ENCODE measurements around the gene GPC6.

The GPC6 gene

DNA sequence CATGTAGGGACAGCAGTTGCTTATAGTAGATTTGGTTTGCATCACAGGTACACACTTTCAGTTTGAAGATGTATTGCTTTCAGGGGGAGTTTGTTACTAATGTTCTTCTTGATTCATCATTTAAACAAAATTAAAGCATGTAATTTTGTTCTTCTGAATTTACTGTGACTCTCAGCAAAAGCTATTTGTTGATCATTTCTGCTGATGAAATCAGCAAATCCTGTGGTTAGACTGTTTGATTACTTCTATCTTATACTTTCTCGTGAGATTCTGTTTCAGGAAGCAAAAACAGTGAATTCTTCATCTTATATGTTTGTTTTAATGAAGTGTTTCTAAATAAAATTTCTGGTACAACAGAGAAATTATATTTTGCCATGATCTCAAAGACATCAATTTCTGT, 497.6 kb downstream of the GPC6 start:
- H2AFZ ChIP-seq (ENCODE audit: low read depth, low read length, severe bottlenecking), result no peak overlapping the region
- TF ChIP-seq EZH2phosphoT487 (conservative IDR thresholded peaks at IDR 0.05; ENCODE audit: low read length), result no peak
- TF ChIP-seq, protein P1, sequence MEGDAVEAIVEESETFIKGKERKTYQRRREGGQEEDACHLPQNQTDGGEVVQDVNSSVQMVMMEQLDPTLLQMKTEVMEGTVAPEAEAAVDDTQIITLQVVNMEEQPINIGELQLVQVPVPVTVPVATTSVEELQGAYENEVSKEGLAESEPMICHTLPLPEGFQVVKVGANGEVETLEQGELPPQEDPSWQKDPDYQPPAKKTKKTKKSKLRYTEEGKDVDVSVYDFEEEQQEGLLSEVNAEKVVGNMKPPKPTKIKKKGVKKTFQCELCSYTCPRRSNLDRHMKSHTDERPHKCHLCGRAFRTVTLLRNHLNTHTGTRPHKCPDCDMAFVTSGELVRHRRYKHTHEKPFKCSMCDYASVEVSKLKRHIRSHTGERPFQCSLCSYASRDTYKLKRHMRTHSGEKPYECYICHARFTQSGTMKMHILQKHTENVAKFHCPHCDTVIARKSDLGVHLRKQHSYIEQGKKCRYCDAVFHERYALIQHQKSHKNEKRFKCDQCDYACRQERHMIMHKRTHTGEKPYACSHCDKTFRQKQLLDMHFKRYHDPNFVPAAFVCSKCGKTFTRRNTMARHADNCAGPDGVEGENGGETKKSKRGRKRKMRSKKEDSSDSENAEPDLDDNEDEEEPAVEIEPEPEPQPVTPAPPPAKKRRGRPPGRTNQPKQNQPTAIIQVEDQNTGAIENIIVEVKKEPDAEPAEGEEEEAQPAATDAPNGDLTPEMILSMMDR (IDR thresholded peaks at IDR 0.05; ENCODE audit: insufficient read depth, low read length, poor library complexity, severe bottlenecking), result no peak
- no peaks in the 10 kb centered on the region for H3K79me2 ChIP-seq (ENCODE audit: insufficient read depth, low read length)
- H3K4me3 ChIP-seq (ENCODE audit: insufficient read depth, low read length, poor library complexity, severe bottlenecking), result no peak overlapping the region
- no peak overlapping the region for H3K9ac ChIP-seq (ENCODE audit: low read length)
- H3K9me2 ChIP-seq (replicated peaks; ENCODE audit: insufficient read depth, low read length), result no peaks in the 10 kb centered on the region
- no peaks in the 10 kb centered on the region for H3F3A ChIP-seq (ENCODE audit: insufficient read depth)
- H3K27ac ChIP-seq (ENCODE audit: low read depth, low read length), result no peak overlapping the region
- no peak overlapping the region for H3K4me2 ChIP-seq (ENCODE audit: low read depth, low read length, poor library complexity, severe bottlenecking)
- no peaks in the 10 kb centered on the region for H4K20me1 ChIP-seq (ENCODE audit: low read depth, low read length)
- H3K27me3 ChIP-seq (ENCODE audit: low read length), result no peaks in the 10 kb centered on the region
- H3K36me3 ChIP-seq (ENCODE audit: low read length), result no peaks in the 10 kb centered on the region
- no peaks in the 10 kb centered on the region for H3K9me3 ChIP-seq (ENCODE audit: insufficient read depth, low read length)

DNA sequence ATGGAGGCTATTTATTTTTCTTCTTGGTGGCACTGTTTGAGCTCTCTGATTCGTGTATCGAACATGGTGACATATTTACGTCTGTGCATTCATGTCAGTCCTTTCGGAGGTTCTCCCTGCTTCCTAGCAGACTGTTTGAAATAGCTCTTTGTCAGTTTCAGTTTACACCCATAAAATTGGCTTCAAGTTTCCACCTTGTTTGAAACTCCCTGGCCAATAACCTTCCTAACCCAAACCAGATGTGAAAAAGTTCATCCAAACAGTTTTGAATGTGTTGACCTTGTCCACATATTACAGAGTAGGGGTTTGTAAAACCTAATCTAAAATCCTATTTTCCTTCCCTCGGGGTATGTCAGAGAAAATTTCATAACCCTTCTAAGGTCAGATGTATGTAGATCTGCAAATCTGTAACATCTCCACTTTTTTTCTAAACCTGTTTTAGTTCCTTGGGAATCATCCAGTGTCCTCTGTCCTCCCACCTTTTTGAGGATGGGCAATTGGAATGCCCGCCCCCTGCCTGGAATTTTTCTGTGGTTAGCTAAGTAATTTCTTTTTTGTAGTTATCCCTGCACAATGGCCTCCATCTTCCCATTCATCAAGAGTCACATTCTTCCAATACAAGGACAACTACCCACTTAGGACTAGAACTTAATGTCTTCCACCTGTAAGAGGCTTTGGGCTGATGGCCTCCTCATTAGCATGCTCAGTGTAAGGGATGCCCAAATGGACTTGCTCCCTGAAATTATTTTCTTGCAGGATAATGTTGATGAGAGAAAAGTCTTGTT, 499.8 kb downstream of the GPC6 start:
- H3K4me3 ChIP-seq (ENCODE audit: insufficient read depth, low read length, poor library complexity, severe bottlenecking), result no peak overlapping the region
- no peak overlapping the region for H2AFZ ChIP-seq (ENCODE audit: low read depth, low read length, severe bottlenecking)
- H3K27me3 ChIP-seq (ENCODE audit: low read length), result no peaks in the 10 kb centered on the region
- no peaks in the 10 kb centered on the region for H3K79me2 ChIP-seq (ENCODE audit: insufficient read depth, low read length)
- H3F3A ChIP-seq (ENCODE audit: insufficient read depth), result no peaks in the 10 kb centered on the region
- no peak for TF ChIP-seq EZH2phosphoT487 (conservative IDR thresholded peaks at IDR 0.05; ENCODE audit: low read length)
- TF ChIP-seq, protein P1 (IDR thresholded peaks at IDR 0.05; ENCODE audit: insufficient read depth, low read length, poor library complexity, severe bottlenecking), result no peak
- H3K4me2 ChIP-seq (ENCODE audit: low read depth, low read length, poor library complexity, severe bottlenecking), result no peak overlapping the region
- no peak overlapping the region for H3K9ac ChIP-seq (ENCODE audit: low read length)
- no peaks in the 10 kb centered on the region for H3K36me3 ChIP-seq (ENCODE audit: low read length)
- H4K20me1 ChIP-seq (ENCODE audit: low read depth, low read length), result no peaks in the 10 kb centered on the region
- H3K9me2 ChIP-seq (replicated peaks; ENCODE audit: insufficient read depth, low read length), result no peaks in the 10 kb centered on the region
- no peak overlapping the region for H3K27ac ChIP-seq (ENCODE audit: low read depth, low read length)
- no peaks in the 10 kb centered on the region for H3K9me3 ChIP-seq (ENCODE audit: insufficient read depth, low read length)

DNA sequence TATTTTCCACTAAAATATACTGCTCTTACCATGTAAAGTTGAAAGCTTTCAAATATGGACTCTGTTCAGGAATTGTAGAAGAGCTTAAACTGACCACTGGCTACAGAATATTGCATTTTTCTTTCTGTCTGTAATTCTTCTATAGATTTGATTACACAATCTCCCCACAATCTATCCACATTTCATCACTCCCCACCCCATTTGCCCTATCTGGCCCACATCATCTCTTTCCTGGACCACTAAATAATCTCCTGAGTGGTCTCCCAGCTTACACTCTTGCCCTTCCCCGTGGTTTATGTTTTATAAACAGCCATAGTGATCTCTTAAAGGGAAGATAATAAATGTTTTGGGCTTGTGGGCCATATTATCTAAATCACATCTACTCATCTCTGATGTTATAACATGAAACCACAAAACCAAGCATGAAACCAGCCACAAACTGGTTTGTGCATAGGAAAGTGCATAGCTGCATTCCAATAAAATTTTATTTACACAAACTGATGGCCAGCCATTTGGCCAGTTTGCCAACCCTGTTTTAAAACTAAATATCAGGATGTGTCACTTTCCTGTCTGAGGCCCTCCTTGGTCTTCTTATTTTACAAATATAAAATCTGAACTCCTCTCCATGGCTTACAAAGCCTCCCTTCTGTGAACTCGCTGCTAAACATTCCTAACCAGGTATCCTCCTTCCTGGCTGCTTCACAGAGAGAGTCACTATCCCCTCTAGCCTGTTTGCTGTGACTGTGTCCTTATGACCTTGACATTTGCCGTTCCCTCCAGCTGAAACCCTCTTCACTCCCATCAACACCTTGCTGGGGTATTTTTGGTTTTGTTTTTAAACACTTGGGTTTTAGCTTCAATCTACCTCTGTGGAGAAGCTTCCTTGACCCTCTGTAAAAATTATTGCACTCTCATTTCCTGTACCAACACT, 500.9 kb downstream of the GPC6 start:
- Histone ChIP-seq H3K4me3 (ENCODE audit: insufficient read depth, low read length, poor library complexity, severe bottlenecking) (no peak overlapping the region), H3K9ac (ENCODE audit: low read length) (no peak overlapping the region), H2AFZ (ENCODE audit: low read depth, low read length, severe bottlenecking) (no peak overlapping the region), H3K9me2 (replicated peaks; ENCODE audit: insufficient read depth, low read length) (no peaks in the 10 kb centered on the region), H3K27ac (ENCODE audit: low read depth, low read length) (no peak overlapping the region), H3K79me2 (ENCODE audit: insufficient read depth, low read length) (no peaks in the 10 kb centered on the region), H3K27me3 (ENCODE audit: low read length) (no peaks in the 10 kb centered on the region), H4K20me1 (ENCODE audit: low read depth, low read length) (no peaks in the 10 kb centered on the region), H3K4me2 (ENCODE audit: low read depth, low read length, poor library complexity, severe bottlenecking) (no peak overlapping the region), H3K36me3 (ENCODE audit: low read length) (no peaks in the 10 kb centered on the region), H3K9me3 (ENCODE audit: insufficient read depth, low read length) (no peaks in the 10 kb centered on the region), H3F3A (ENCODE audit: insufficient read depth) (no peaks in the 10 kb centered on the region)
- TF ChIP-seq EZH2phosphoT487 (conservative IDR thresholded peaks at IDR 0.05; ENCODE audit: low read length), result no peak
- TF ChIP-seq, protein P1 (IDR thresholded peaks at IDR 0.05; ENCODE audit: insufficient read depth, low read length, poor library complexity, severe bottlenecking), result no peak
